Cardiac ventricle fibroblast (primary cell): ENCODE measurements around the gene FANCD2OS. TPM values are rescaled to one million over a fixed set of nuclear protein-coding genes. Genes with fewer than 3 reads are reported as not detected.

ENCODE experiments used
- total RNA-seq: library from RNA; depleted of rRNA; stranded (reverse); fragments of >200 nt; gene quantifications from 2 replicates; pipeline ENCODE4 v1.2.3, GENCODE V29; 2015

FANCD2OS gene
- not detected in 2 replicates for total RNA-seq

DNA sequence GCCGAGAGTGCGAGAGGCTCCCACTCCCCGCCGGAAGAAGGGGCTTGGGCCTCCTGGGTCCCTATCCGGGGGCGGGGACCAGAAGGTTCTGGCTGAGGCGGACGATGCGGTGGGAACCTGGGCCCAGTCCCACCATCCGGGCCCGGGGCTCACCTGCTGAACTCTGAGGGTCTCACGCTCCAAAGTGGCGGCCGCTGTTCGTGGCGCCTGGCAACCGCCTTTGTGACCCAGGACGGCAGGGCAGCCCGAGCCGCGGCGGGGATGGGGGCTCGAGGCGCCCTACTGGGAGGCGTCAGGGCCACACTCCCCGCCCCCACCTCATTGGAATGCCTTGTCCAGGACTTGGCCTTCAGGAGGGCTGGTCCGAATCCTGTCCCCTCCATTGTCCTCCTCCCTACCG, at the start of gene FANCD2OS:
FANCD2OS (minus strand) TSS at position 165 of the 400 bp plus-strand sequence. CDS start 3,481 bp downstream, outside the sequence.

GRCh38 chr3:10115326-10116137, 7.5 kb upstream of the FANCD2OS start, which contains the start of gene BRK1:
Gene BRK1 (plus strand): TSS chr3:10115675. CDS start chr3:10115702, 27 bp downstream.

Other genes with a start within 250 kb of the FANCD2OS start
- 32.9 and 37.6 TPM in 2 replicates for gene CIDEC, start 228.0 kb downstream of the FANCD2OS start, total RNA-seq
- gene JAGN1, start 217.6 kb downstream of the FANCD2OS start, total RNA-seq, result 34.1 and 40.8 TPM in 2 replicates
- gene IL17RE, start 205.4 kb downstream of the FANCD2OS start, total RNA-seq, result 1.6 and 1.9 TPM in 2 replicates
- gene IL17RC, start 191.2 kb downstream of the FANCD2OS start, total RNA-seq, result 64.5 and 67.8 TPM in 2 replicates
- gene CRELD1, start 174.4 kb downstream of the FANCD2OS start, total RNA-seq, result 5.1 and 6.4 TPM in 2 replicates
- 8.4 and 9.7 TPM in 2 replicates for gene PRRT3, start 155.8 kb downstream of the FANCD2OS start, total RNA-seq
- 101 and 123 TPM in 2 replicates for gene EMC3, start 121.4 kb downstream of the FANCD2OS start, total RNA-seq
- 1.4 and 1.8 TPM in 2 replicates for gene FANCD2, start 81.8 kb downstream of the FANCD2OS start, total RNA-seq
- 127 and 171 TPM in 2 replicates for gene BRK1, start 7.4 kb upstream of the FANCD2OS start, total RNA-seq
- gene VHL, start 33.5 kb upstream of the FANCD2OS start, total RNA-seq, result 40.1 and 41.1 TPM in 2 replicates
- 6.3 and 7.8 TPM in 2 replicates for gene IRAK2, start 56.7 kb upstream of the FANCD2OS start, total RNA-seq
- gene TATDN2, start 140.2 kb upstream of the FANCD2OS start, total RNA-seq, result 17.9 and 19.5 TPM in 2 replicates
- not detected in 2 replicates for gene GHRL, start 184.7 kb upstream of the FANCD2OS start, total RNA-seq
- 140 and 169 TPM in 2 replicates for gene SEC13, start 212.9 kb upstream of the FANCD2OS start, total RNA-seq